Endothelial cell of umbilical vein (primary cell): ENCODE measurements around the gene PSMA4. TPM values are rescaled to one million over a fixed set of nuclear protein-coding genes. Genes with fewer than 3 reads are reported as not detected.

Experiments used
- BruUV-seq: library from RNA; stranded (reverse); fragments of 400-500 nt; replicated peaks from 2 replicates; lab custom pipeline; 2021; lab: Mats Ljungman, UMichigan
- CTCF ChIA-PET: fragments of 300-600, 350-600 bp; sonication (Branson Sonifier 250); formaldehyde crosslinking; loops from one replicate; lab custom pipeline; 2021; ENCODE audit warnings: antibody characterized with exemption, inconsistent platforms; lab: Charles Lee
- POLR2A ChIA-PET: fragments of 300-600, 350-600 bp; sonication (Branson Sonifier 250); formaldehyde crosslinking; loops from one replicate; lab custom pipeline; 2021; ENCODE audit warnings: antibody characterized with exemption, inconsistent platforms; lab: Charles Lee
- DNase-seq: peaks from one replicate; pipeline ENCODE4 v3.0.0-alpha.2; 2011; ENCODE audit warnings: low read depth, low spot score
- FAIRE-seq: peaks from 2 replicates; lab custom pipeline; 2011; peaks lifted over from hg19 to GRCh38; lab: Jason Lieb, UNC
- H2AFZ ChIP-seq: 2 replicates; pipeline ENCODE4 v1.6.0; 2012; ENCODE audit warnings: low read depth, low read length, control low read depth, inconsistent platforms
- H3K27ac ChIP-seq: 2 replicates; pipeline ENCODE4 v1.5.1; 2011; ENCODE audit warnings: low read depth, mild to moderate bottlenecking, control low read depth, low read length, moderate library complexity; ENCODE audit not compliant: insufficient read depth
- H3K27me3 ChIP-seq, 2 experiments: 2 replicates each; pipeline versions ENCODE4 v1.6.0 to v1.6.1; 2011; ENCODE audit warnings: low read length in 2 of 2, mixed read lengths in 1 of 2; ENCODE audit not compliant: control insufficient read depth in 2 of 2, insufficient read depth in 2 of 2
- H3K36me3 ChIP-seq, 2 experiments: 2 replicates in 1 of 2; 3 replicates in 1 of 2; pipeline ENCODE4 v1.5.1; 2011; ENCODE audit warnings: low read length in 2 of 2, mild to moderate bottlenecking in 1 of 2, moderate library complexity in 1 of 2; ENCODE audit not compliant: control insufficient read depth in 2 of 2, insufficient read depth in 2 of 2; ENCODE audit errors: extremely low read depth in 1 of 2
- H3K4me1 ChIP-seq: 3 replicates; pipeline ENCODE4 v1.5.1; 2011; ENCODE audit warnings: mild to moderate bottlenecking, low read length; ENCODE audit not compliant: control insufficient read depth, insufficient read depth; ENCODE audit errors: extremely low read depth
- H3K4me2 ChIP-seq: 2 replicates; pipeline ENCODE4 v1.6.1; 2011; ENCODE audit warnings: low read length, control low read depth, mixed read lengths; ENCODE audit not compliant: insufficient read depth
- H3K4me3 ChIP-seq, 3 experiments: fragments of 200-600 bp in 1 of 3; sonication (generic), shearing (Covaris generic) in 1 of 3; replicated peaks in 1 of 3; 2 replicates each; pipeline ENCODE4 v1.5.1; 2011 to 2016; ENCODE audit warnings: control low read depth in 3 of 3, low read length in 3 of 3, mild to moderate bottlenecking in 2 of 3, inconsistent platforms in 1 of 3, low read depth in 1 of 3, moderate library complexity in 1 of 3; ENCODE audit not compliant: insufficient read depth in 1 of 3
- H3K79me2 ChIP-seq: 2 replicates; pipeline ENCODE4 v1.6.0; 2012; ENCODE audit warnings: low read length, inconsistent platforms; ENCODE audit not compliant: control insufficient read depth, insufficient read depth
- H3K9ac ChIP-seq: replicated peaks from 2 replicates; pipeline ENCODE3; 2011; ENCODE audit warnings: low read length, control low read depth; ENCODE audit not compliant: insufficient read depth; ENCODE audit errors: extremely low read depth
- H3K9me1 ChIP-seq: replicated peaks from 3 replicates; pipeline ENCODE4 v1.6.0; 2011; ENCODE audit warnings: mild to moderate bottlenecking, low read length; ENCODE audit not compliant: control insufficient read depth, insufficient read depth; ENCODE audit errors: extremely low read depth
- H3K9me3 ChIP-seq: replicated peaks from 2 replicates; pipeline ENCODE4 v1.5.1; 2012; ENCODE audit warnings: low read length, inconsistent platforms; ENCODE audit not compliant: control insufficient read depth, insufficient read depth
- H4K20me1 ChIP-seq: replicated peaks from 2 replicates; pipeline ENCODE3; 2011; ENCODE audit warnings: mild to moderate bottlenecking, low read length; ENCODE audit not compliant: control insufficient read depth, insufficient read depth; ENCODE audit errors: extremely low read depth
- EZH2 ChIP-seq: IDR thresholded peaks from 2 replicates; pipeline ENCODE4 v1.6.1; 2012; ENCODE audit warnings: borderline replicate concordance, low read depth, mild to moderate bottlenecking, moderate library complexity, low read length, inconsistent platforms; ENCODE audit not compliant: severe bottlenecking
- FOS ChIP-seq: IDR thresholded peaks from 2 replicates; pipeline ENCODE4 v1.6.1; 2011; ENCODE audit warnings: mild to moderate bottlenecking, low read length, moderate library complexity, borderline replicate concordance; ENCODE audit not compliant: insufficient read depth
- GATA2 ChIP-seq: IDR thresholded peaks from 2 replicates; pipeline ENCODE4 v1.7.0; 2011; ENCODE audit warnings: low read depth, mild to moderate bottlenecking, moderate library complexity, mixed read lengths, low read length; ENCODE audit not compliant: insufficient read length, insufficient read depth
- JUN ChIP-seq: IDR thresholded peaks from 2 replicates; pipeline ENCODE4 v1.6.1; 2011; ENCODE audit warnings: borderline replicate concordance, low read depth; ENCODE audit not compliant: insufficient read length, insufficient read depth
- MYC ChIP-seq: IDR thresholded peaks from one replicate; pipeline ENCODE4 v1.6.1; 2011; ENCODE audit warnings: mild to moderate bottlenecking, low read depth, low read length
- POLR2A ChIP-seq: IDR thresholded peaks from 2 replicates; pipeline ENCODE4 v1.6.1; 2012; ENCODE audit warnings: low read depth, mild to moderate bottlenecking, control low read depth, low read length
- POLR2AphosphoS5 ChIP-seq: IDR thresholded peaks from 2 replicates; pipeline ENCODE4 v1.6.1; 2012; ENCODE audit warnings: low read depth, mild to moderate bottlenecking, control low read depth, low read length, moderate library complexity; ENCODE audit not compliant: insufficient read depth
- dilution Hi-C: fragments of 300-500 bp; cut with MboI; formaldehyde crosslinking; loops from one replicate; pipeline ENCODE4 v1.15.0; 2019; ENCODE audit warnings: low sequenced_read_pairs; ENCODE audit not compliant: extremely low pct_ligation_motif_present
- intact Hi-C: fragments of 100-400 bp; cut with micrococcal nuclease; formaldehyde crosslinking; loops from one replicate; pipeline ENCODE4 v1.10.0; 2022
- polyA plus RNA-seq, 4 experiments: library from polyadenylated mRNA; depleted of rRNA in 3 of 4; stranded (reverse) in 3 of 4; unstranded in 1 of 4; fragments of >200 nt; gene quantifications; 2 replicates each; pipeline versions ENCODE4 v1.2.1 to v1.2.3, GENCODE V29; 2011 to 2012; ENCODE audit warnings: missing spikeins in 1 of 4
- total RNA-seq: library from RNA; stranded (reverse); gene quantifications from 2 replicates; pipeline ENCODE4 v1.2.3, GENCODE V29; 2021
- TF ChIP-seq, protein P1 (sequence below): IDR thresholded peaks from 2 replicates; pipeline ENCODE4 v1.6.1; 2011; ENCODE audit not compliant: insufficient read depth, insufficient read length
- TF ChIP-seq, protein P2 (sequence below), 2 donors: IDR thresholded peaks; 1 replicate in 1 of 2; 2 replicates in 1 of 2; pipeline ENCODE4 v1.5.1; 2011; ENCODE audit warnings: low read length in 2 of 2, mild to moderate bottlenecking in 2 of 2, moderate library complexity in 2 of 2, control low read depth in 1 of 2, inconsistent platforms in 1 of 2, low read depth in 1 of 2; ENCODE audit not compliant: insufficient read depth in 1 of 2; ENCODE audit errors: extremely low read depth in 1 of 2

The PSMA4 gene
- total and polyA plus RNA-seq, 2 donors (not counting 3 experiments of a cell fraction or from before 2014, with no cell fraction given): 250 to 279 TPM

DNA sequence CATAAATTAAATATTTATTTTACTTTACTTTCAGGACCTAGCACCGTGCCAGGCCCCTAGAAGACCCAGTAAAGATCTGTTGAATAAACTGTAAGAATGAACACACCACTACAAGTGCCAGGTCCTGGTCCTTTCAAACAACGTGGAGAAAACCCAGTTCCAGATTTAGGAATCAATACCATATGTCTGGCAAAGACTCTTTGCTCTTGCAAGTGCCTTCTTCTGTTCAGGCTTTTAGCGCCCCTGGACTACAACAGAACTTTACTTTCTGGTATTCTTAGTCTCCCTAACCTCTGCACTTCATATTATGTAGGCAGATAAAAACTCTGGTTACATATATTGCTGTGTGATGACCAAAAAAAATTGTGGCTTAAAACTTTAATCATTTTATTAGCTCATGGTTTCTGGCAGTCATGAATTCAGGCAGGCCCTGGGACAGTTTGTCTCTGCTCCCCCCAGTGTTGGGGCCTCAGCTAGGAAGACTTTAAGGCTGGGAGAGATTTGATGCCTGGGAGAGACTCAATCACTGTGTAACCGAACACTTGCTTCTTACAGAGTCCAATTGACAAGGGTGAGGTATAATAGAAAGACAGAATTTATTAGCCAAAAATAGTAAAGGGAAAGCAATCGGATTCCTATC is 2.9 kb upstream of the PSMA4 start:
- no peak for FAIRE-seq
- no peak for TF ChIP-seq FOS
- no peak for TF ChIP-seq MYC
- TF ChIP-seq EZH2: no peak
- no peak for TF ChIP-seq POLR2A
- TF ChIP-seq, protein P1, sequence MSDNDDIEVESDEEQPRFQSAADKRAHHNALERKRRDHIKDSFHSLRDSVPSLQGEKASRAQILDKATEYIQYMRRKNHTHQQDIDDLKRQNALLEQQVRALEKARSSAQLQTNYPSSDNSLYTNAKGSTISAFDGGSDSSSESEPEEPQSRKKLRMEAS: no peak
- no peak for TF ChIP-seq POLR2AphosphoS5
- TF ChIP-seq, protein P2, sequence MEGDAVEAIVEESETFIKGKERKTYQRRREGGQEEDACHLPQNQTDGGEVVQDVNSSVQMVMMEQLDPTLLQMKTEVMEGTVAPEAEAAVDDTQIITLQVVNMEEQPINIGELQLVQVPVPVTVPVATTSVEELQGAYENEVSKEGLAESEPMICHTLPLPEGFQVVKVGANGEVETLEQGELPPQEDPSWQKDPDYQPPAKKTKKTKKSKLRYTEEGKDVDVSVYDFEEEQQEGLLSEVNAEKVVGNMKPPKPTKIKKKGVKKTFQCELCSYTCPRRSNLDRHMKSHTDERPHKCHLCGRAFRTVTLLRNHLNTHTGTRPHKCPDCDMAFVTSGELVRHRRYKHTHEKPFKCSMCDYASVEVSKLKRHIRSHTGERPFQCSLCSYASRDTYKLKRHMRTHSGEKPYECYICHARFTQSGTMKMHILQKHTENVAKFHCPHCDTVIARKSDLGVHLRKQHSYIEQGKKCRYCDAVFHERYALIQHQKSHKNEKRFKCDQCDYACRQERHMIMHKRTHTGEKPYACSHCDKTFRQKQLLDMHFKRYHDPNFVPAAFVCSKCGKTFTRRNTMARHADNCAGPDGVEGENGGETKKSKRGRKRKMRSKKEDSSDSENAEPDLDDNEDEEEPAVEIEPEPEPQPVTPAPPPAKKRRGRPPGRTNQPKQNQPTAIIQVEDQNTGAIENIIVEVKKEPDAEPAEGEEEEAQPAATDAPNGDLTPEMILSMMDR (IDR thresholded peaks at IDR 0.05; ENCODE audit: extremely low read depth in 1 of 2, insufficient read depth in 1 of 2, low read depth in 1 of 2, low read length in 2 of 2): no peak
- no peak for TF ChIP-seq GATA2
- TF ChIP-seq JUN: no peak
- ChIA-PET CTCF (no interaction called here), POLR2A (no interaction called here)
- intact Hi-C loops: no loop called here
- DNase-seq: no peak
- Histone ChIP-seq H3K4me2 (no peak overlapping the region), H2AFZ (no peak overlapping the region), H3K9me3 (no peaks in the 10 kb centered on the region), H3K36me3 (peaks cover 0 to 2% of the 10 kb centered on the region in 2 experiments), H3K4me1 (peaks cover 13% of the 10 kb centered on the region), H3K27ac (no peak overlapping the region), H3K4me3 (no peak overlapping the region), H3K9me1 (no peaks in the 10 kb centered on the region), H3K79me2 (peaks cover 18% of the 10 kb centered on the region), H3K9ac (no peak overlapping the region), H4K20me1 (no peaks in the 10 kb centered on the region), H3K27me3 (no peaks in the 10 kb centered on the region)
- dilution Hi-C loops: no loop called here
- no TSS peak for BruUV-seq
